Sigmoid colon (tissue), 7 donors: ENCODE results near the gene MTURN. TPM values are rescaled to one million over a fixed set of nuclear protein-coding genes. Genes with fewer than 3 reads are reported as not detected.

ENCODE experiments used
- DNase-seq: peaks from one replicate; pipeline ENCODE4 v3.0.0-alpha.2; 2019
- H3K27ac ChIP-seq, 4 donors: fragments of 200-600 bp; sonication (generic); one replicate each; pipeline ENCODE4 v1.5.1; 2016 to 2019; ENCODE audit warnings: mild to moderate bottlenecking in 1 of 4
- H3K27me3 ChIP-seq, 3 donors: fragments of 200-600 bp; sonication (generic); one replicate each; pipeline ENCODE4 v1.5.1; 2019; ENCODE audit warnings: mild to moderate bottlenecking in 1 of 3
- H3K36me3 ChIP-seq, 4 donors: fragments of 200-600 bp; sonication (generic); one replicate each; pipeline ENCODE4 v1.5.1; 2016 to 2019
- H3K4me1 ChIP-seq, 4 donors: fragments of 200-600 bp; sonication (generic); one replicate each; pipeline ENCODE4 v1.5.1; 2017 to 2019
- H3K4me3 ChIP-seq, 4 donors: fragments of 200-600 bp; sonication (generic); one replicate each; pipeline ENCODE4 v1.5.1; 2017 to 2019; ENCODE audit warnings: mild to moderate bottlenecking in 2 of 4, moderate library complexity in 1 of 4
- H3K9me3 ChIP-seq, 4 donors: fragments of 200-600 bp in 3 of 4; sonication (generic) in 3 of 4; one replicate each; pipeline versions ENCODE4 v1.5.1 to v1.6.1; 2013 to 2019
- EP300 ChIP-seq, 4 donors: sonication (generic); formaldehyde crosslinking; IDR thresholded peaks; one replicate each; pipeline ENCODE4 v1.6.1; 2017; ENCODE audit warnings: antibody characterized with exemption in 4 of 4
- POLR2A ChIP-seq, 2 donors: fragments of 450-650 bp; IDR thresholded peaks; one replicate each; pipeline ENCODE4 v1.6.1; 2016; ENCODE audit warnings: antibody characterized with exemption in 2 of 2, mild to moderate bottlenecking in 2 of 2, moderate library complexity in 2 of 2
- POLR2AphosphoS5 ChIP-seq, 4 donors: sonication (generic); formaldehyde crosslinking; IDR thresholded peaks; one replicate each; pipeline ENCODE4 v1.6.1; 2017; ENCODE audit warnings: antibody characterized with exemption in 4 of 4
- WGBS, 2 donors: extraction: QIAGEN DNeasy Blood & Tissue Kit; methylation state at CpG; one replicate each; pipeline ENCODE4 v1.1.7; 2013; 5-methylcytosine and 5-hydroxymethylcytosine counted together
- intact Hi-C: fragments of 100-400 bp; cut with DNase I; formaldehyde crosslinking; loops from one replicate; pipeline ENCODE4 v1.15.1; 2023
- polyA plus RNA-seq, 3 donors: library from polyadenylated mRNA; stranded (reverse); fragments of 200-250 nt; gene quantifications; one replicate each; pipeline ENCODE4 v1.2.3, GENCODE V29; 2013
- small RNA-seq, 3 donors: library from RNA; depleted of rRNA; stranded (forward); fragments of <200 nt; gene quantifications; one replicate each; pipeline ENCODE3, GENCODE V24; 2016
- total RNA-seq, 4 donors: library from RNA; depleted of rRNA; stranded (reverse); fragments of >200 nt; gene quantifications; one replicate each; pipeline ENCODE4 v1.1.0, GENCODE V29; 2016
- TF ChIP-seq, protein P1 (sequence below), 4 experiments: fragments of 450-650 bp in 3 of 4; fragments of 200-600 bp in 1 of 4; IDR thresholded peaks; one replicate each; pipeline ENCODE4 v1.5.1; 2016 to 2019; ENCODE audit warnings: antibody characterized with exemption in 4 of 4, mild to moderate bottlenecking in 3 of 4, moderate library complexity in 2 of 4
- donor health status: healthy with polysubstance abuse.
- donor health status: Bipolar disorder and iron deficiency.
- donor health status: healthy.

Gene MTURN
- total and polyA plus RNA-seq, 7 donors = 7.2 to 102 (median 75.9) TPM

GRCh38 chr7:30207376-30207775 is 72.6 kb downstream of the MTURN start:
- no peaks in the 10 kb centered on the region for H3K27me3 ChIP-seq
- no peaks in the 10 kb centered on the region for H3K36me3 ChIP-seq
- H3K4me1 ChIP-seq = peaks cover 0 to 8% (median 0%) of the 10 kb centered on the region in 4 donors
- WGBS, 2 donors = 93 to 96% methylated on average over 4 of the region's 4 CpGs
- H3K27ac ChIP-seq = no peak overlapping the region
- no peak for DNase-seq
- TF ChIP-seq, protein P1, sequence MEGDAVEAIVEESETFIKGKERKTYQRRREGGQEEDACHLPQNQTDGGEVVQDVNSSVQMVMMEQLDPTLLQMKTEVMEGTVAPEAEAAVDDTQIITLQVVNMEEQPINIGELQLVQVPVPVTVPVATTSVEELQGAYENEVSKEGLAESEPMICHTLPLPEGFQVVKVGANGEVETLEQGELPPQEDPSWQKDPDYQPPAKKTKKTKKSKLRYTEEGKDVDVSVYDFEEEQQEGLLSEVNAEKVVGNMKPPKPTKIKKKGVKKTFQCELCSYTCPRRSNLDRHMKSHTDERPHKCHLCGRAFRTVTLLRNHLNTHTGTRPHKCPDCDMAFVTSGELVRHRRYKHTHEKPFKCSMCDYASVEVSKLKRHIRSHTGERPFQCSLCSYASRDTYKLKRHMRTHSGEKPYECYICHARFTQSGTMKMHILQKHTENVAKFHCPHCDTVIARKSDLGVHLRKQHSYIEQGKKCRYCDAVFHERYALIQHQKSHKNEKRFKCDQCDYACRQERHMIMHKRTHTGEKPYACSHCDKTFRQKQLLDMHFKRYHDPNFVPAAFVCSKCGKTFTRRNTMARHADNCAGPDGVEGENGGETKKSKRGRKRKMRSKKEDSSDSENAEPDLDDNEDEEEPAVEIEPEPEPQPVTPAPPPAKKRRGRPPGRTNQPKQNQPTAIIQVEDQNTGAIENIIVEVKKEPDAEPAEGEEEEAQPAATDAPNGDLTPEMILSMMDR (IDR thresholded peaks at IDR 0.05) = no peak
- TF ChIP-seq EP300 (IDR thresholded peaks at IDR 0.05) (no peak), POLR2A (IDR thresholded peaks at IDR 0.05) (no peak), POLR2AphosphoS5 (IDR thresholded peaks at IDR 0.05) (no peak)
- H3K4me3 ChIP-seq = no peak overlapping the region
- no peaks in the 10 kb centered on the region for H3K9me3 ChIP-seq
- intact Hi-C loops = no loop called here

DNA sequence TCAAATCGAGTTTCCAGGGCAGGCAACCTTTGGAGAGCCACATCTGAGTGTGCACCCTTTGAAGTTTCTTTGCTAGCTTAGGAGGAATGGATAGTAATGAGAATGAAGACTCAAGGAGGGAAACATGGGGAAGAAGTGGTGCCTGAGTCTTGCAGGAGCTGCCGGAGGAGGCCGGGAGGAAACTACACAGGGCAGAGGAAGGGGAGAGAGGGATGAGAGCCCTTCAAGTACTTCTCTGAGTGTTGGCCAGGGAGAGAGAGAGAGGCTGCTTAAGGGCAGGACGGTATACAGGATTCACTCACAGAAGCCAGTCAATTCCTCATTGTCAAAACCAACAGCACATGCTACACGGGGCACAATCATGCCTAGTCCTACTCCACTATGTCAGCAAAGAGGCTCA is 75.2 kb downstream of the MTURN start:
- H3K27ac ChIP-seq = no peak overlapping the region
- H3K9me3 ChIP-seq = no peaks in the 10 kb centered on the region
- no peaks in the 10 kb centered on the region for H3K36me3 ChIP-seq
- 92 to 95% methylated on average over 5 of the region's 5 CpGs for WGBS, 2 donors
- TF ChIP-seq POLR2AphosphoS5 (IDR thresholded peaks at IDR 0.05) (no peak), POLR2A (IDR thresholded peaks at IDR 0.05) (no peak)
- TF ChIP-seq, protein P1 (IDR thresholded peaks at IDR 0.05) = no peak
- DNase-seq = no peak
- H3K27me3 ChIP-seq = no peaks in the 10 kb centered on the region
- H3K4me1 ChIP-seq = peaks cover 0 to 11% (median 2%) of the 10 kb centered on the region in 4 donors
- H3K4me3 ChIP-seq = no peak overlapping the region
- intact Hi-C loops = no loop called here

Small RNA genes within 50 kb of the gene (small RNA-seq; reads per million reads assigned to genes)
- gene RPS27P16 = 0 reads per million in 3 donors

Other genes with a start within 250 kb of the MTURN start
- 10 to 100 TPM; 44.5 to 55.0 (median 51.0) TPM for gene SCRN1, start 145.2 kb upstream of the MTURN start, total RNA-seq
- 10 to 100 TPM in 1 of 3 donors, 1 to 10 TPM in 2; 5.1 to 12.8 (median 9.0) TPM for gene SCRN1, start 145.2 kb upstream of the MTURN start, polyA plus RNA-seq
- gene FKBP14, start 108.3 kb upstream of the MTURN start, total RNA-seq = 10 to 100 TPM in 2 of 4 donors, 1 to 10 TPM in 2; 6.3 to 11.4 (median 9.4) TPM
- gene FKBP14, start 108.3 kb upstream of the MTURN start, polyA plus RNA-seq = 1 to 10 TPM; 1.8 to 4.0 (median 2.4) TPM
- 10 to 100 TPM in 2 of 4 donors, 1 to 10 TPM in 2; 7.7 to 12.2 (median 9.1) TPM for gene PLEKHA8, start 106.6 kb upstream of the MTURN start, total RNA-seq
- gene PLEKHA8, start 106.6 kb upstream of the MTURN start, polyA plus RNA-seq = 1 to 10 TPM; 3.2 to 5.2 (median 4.8) TPM
- 10 to 100 TPM; 17.2 to 33.8 (median 23.2) TPM for gene ZNRF2, start 149.6 kb downstream of the MTURN start, total RNA-seq
- gene ZNRF2, start 149.6 kb downstream of the MTURN start, polyA plus RNA-seq = 10 to 100 TPM; 14.4 to 27.3 (median 22.2) TPM